Aorta (tissue), 5 donors: Measurements from ENCODE around the gene ANKS1A. TPM values are rescaled to one million over a fixed set of nuclear protein-coding genes. Genes with fewer than 3 reads are reported as not detected.

Source experiments
- ATAC-seq: fragments of 200-7000 bp; cut with Tn5 transposase; one replicate; pipeline ENCODE4 v1.9.1; 2022; ENCODE audit warnings: moderate library complexity; ENCODE audit not compliant: low FRiP score
- DNase-seq, 2 donors: peaks; one replicate each; pipeline ENCODE4 v3.0.0-alpha.2; 2020
- H3K27ac ChIP-seq, 2 donors: one replicate each; pipeline ENCODE4 v1.5.1; 2013; ENCODE audit warnings: low read length in 2 of 2, mild to moderate bottlenecking in 2 of 2, moderate library complexity in 2 of 2, control low read depth in 1 of 2, inconsistent platforms in 1 of 2, low read depth in 1 of 2
- H3K27me3 ChIP-seq, 2 donors: one replicate each; pipeline ENCODE4 v1.6.1; 2013; ENCODE audit warnings: control low read depth in 1 of 2, low read length in 1 of 2, mild to moderate bottlenecking in 1 of 2, moderate library complexity in 1 of 2; ENCODE audit not compliant: insufficient read depth in 2 of 2, control insufficient read depth in 1 of 2
- H3K36me3 ChIP-seq, 2 donors: one replicate each; pipeline ENCODE4 v1.6.1; 2013; ENCODE audit warnings: control low read depth in 1 of 2, low read length in 1 of 2, mild to moderate bottlenecking in 1 of 2; ENCODE audit not compliant: insufficient read depth in 2 of 2, control insufficient read depth in 1 of 2
- H3K4me1 ChIP-seq, 2 donors: one replicate each; pipeline ENCODE4 v1.6.1; 2013; ENCODE audit warnings: low read length in 2 of 2, control low read depth in 1 of 2, mild to moderate bottlenecking in 1 of 2, moderate library complexity in 1 of 2; ENCODE audit not compliant: insufficient read depth in 2 of 2, control insufficient read depth in 1 of 2
- H3K4me3 ChIP-seq, 2 donors: one replicate each; pipeline ENCODE4 v1.5.1; 2013; ENCODE audit warnings: low read length in 2 of 2, control low read depth in 1 of 2, mild to moderate bottlenecking in 1 of 2
- H3K9me3 ChIP-seq: one replicate; pipeline ENCODE4 v1.6.1; 2013; ENCODE audit warnings: mild to moderate bottlenecking, low read length; ENCODE audit not compliant: control insufficient read depth
- WGBS, 2 donors: extraction: QIAGEN DNeasy Blood & Tissue Kit; methylation state at CpG; one replicate each; pipeline ENCODE4 v1.1.7; 2013; 5-methylcytosine and 5-hydroxymethylcytosine counted together
- intact Hi-C, 2 donors: fragments of 100-400 bp; cut with DNase I; formaldehyde crosslinking; loops; one replicate each; pipeline versions ENCODE4 v1.14.2 to v1.15.0; 2022
- polyA plus RNA-seq, 2 donors: library from polyadenylated mRNA; stranded (reverse); fragments of 200-250 nt; gene quantifications; one replicate each; pipeline ENCODE4 v1.2.3, GENCODE V29; 2013
- total RNA-seq, 2 donors: library from RNA; stranded (reverse); fragmentation: NEBNext Ultra II Directional; extraction: Animal tissue kit (Norgen Biotek cat#: 25700); gene quantifications; one replicate each; pipeline ENCODE4 v1.2.1, GENCODE V29; 2021
- donor health status: healthy with polysubstance abuse.
- donor health status: Bipolar disorder and iron deficiency.
- donor health status: DM: no; HTN: no; CAD: no.
- donor health status: DM: no; HTN: no; CAD: no.
- donor health status: DM: yes; HTN: yes; CAD: no.

The ANKS1A gene
- total and polyA plus RNA-seq, 4 donors, result 9.4 to 44.4 (median 29.0) TPM

DNA sequence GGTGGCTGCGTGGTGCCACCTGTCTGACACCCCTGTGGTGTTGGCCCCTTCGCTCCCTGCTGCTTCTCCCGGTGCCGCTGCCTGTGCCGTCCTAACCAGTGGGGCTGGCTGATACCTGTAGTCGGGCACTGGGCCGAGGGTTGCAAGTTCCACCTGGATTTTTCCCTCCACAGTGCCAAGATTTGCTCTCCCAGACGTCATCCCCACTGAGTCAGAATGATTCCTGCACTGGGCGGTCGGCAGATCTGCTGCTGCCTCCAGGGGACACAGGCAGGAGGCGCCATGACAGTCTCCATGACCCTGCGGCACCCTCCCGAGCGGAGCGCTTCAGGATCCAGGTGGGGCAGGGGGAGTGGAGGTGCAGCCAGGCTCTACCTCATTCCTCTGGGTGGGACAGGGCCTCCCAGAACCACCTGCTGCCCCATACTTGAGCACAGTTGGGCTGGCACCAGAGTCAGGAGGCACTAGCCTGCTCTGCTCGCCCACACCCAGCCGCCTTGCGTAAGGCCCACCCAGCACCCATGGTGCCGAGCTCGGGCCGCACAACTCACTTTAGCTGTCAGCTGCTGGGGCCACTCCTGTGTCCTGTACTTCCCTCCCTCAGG is 191.9 kb downstream of the ANKS1A start:
- no peak for ATAC-seq
- WGBS, 2 donors, result 87 to 88% methylated on average over 21 of the region's 21 CpGs
- Histone ChIP-seq H3K4me3 (no peak overlapping the region), H3K27ac (no peak overlapping the region), H3K4me1 (no peaks in the 10 kb centered on the region), H3K36me3 (peaks cover 0 to 8% of the 10 kb centered on the region in 2 donors), H3K9me3 (no peaks in the 10 kb centered on the region), H3K27me3 (no peaks in the 10 kb centered on the region)
- intact Hi-C loops, result no loop called here
- DNase-seq, result peak in 1 of 2 donors; percentile 46

DNA sequence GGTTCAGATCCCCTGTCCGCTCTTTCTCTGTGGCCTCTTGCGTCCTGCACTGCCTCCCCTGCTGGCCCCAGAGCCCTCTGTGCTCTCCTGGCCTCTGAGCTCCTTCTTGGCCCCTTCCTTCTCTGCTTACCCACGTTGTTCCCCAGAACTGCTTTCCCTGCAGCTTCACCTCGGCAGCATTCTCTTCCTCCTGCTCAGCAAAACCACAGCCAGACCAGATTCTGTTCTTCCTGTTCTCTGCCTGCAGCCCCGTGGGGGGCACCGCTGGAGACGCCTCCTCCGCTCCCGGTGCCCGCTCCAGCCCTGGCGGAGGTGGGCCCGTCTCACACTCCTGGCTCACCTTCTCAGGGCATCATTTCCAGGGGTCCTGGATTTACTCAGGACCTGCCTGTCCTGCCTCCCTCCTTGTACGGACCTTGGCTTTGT is 192.4 kb downstream of the ANKS1A start:
- ATAC-seq (no peak), DNase-seq (peak in 1 of 2 donors; percentile 51)
- intact Hi-C loops, result no loop called here
- H3K27ac ChIP-seq, result no peak overlapping the region
- H3K4me3 ChIP-seq, result no peak overlapping the region
- WGBS, 2 donors, result 65 to 67% methylated on average over 13 of the region's 13 CpGs
- H3K27me3 ChIP-seq, result no peaks in the 10 kb centered on the region
- H3K9me3 ChIP-seq, result no peaks in the 10 kb centered on the region
- H3K36me3 ChIP-seq, result peaks cover 0 to 8% of the 10 kb centered on the region in 2 donors
- H3K4me1 ChIP-seq, result no peaks in the 10 kb centered on the region

DNA sequence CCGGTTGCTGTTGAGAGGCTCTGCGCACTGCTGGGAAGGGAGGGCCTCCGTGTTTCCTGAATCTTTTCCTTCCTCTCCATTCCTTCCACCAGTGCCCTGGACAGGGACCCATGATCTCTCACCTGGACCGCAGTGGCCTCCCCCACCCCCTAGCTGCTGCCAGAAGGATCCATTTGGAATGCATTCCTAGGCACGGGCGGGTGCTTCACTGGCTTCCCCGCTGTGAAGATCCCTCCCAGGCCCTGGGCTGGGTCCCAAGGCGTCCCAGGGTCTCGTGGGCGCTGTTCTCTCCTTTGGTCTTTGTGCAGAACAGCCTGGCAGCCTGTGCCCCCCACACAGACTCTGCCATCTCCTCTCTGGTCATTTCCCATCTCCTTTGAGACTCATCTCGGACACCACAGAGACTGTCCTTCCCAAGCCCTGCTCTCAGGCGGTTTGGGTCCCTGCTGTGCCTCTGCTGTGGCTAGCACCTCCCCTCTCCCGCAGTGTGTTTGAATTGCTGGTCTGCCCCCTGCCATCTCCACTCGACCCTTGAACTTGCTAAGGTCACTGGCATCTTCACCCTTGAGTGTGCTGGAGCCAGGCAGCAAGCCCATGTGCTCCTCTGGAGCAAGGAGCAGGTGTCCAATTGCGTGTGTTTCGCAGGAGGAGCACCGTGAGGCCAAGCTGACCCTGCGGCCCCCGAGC is 193.1 kb downstream of the ANKS1A start:
- intact Hi-C loops, result no loop called here
- H3K9me3 ChIP-seq, result no peaks in the 10 kb centered on the region
- no peak overlapping the region for H3K27ac ChIP-seq
- ATAC-seq, result no peak
- no peaks in the 10 kb centered on the region for H3K4me1 ChIP-seq
- no peaks in the 10 kb centered on the region for H3K27me3 ChIP-seq
- WGBS, 2 donors, result 75 to 76% methylated on average over 19 of the region's 19 CpGs
- no peak for DNase-seq
- H3K4me3 ChIP-seq, result no peak overlapping the region
- H3K36me3 ChIP-seq, result peaks cover 0 to 8% of the 10 kb centered on the region in 2 donors

DNA sequence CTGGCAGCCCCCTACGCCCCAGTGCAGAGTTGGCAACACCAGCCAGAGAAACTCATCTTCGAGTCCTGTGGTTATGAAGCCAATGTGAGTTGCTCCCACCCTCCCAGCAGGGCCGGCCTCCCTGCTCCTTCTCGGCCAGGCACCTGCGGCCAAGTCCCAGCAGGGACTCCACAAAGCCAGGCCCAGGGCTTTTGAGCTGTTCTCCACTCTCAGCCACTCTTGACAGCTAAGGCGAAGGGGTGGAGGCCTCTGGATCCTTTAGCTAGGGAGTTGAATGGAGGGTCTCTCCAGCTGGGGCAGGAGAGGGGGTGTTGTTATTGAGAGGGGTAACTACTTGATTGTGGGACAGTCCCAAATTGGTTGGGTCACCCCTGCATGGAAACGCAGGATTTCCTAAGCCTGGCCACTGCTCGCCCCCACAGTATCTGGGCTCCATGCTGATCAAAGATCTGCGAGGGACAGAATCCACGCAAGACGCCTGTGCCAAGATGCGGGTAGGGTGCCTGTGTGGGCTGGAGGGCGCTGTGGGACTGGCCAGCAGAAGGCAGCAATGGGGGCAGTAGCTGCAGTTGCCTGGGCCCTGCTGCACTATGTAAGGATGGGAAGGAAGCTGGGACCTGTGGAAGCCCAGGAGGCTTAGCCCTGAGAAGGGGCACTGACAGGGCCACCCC is 193.8 kb downstream of the ANKS1A start:
- no peak overlapping the region for H3K4me3 ChIP-seq
- H3K9me3 ChIP-seq, result no peaks in the 10 kb centered on the region
- no peaks in the 10 kb centered on the region for H3K27me3 ChIP-seq
- H3K4me1 ChIP-seq, result no peaks in the 10 kb centered on the region
- no peak overlapping the region for H3K27ac ChIP-seq
- peaks cover 0 to 11% of the 10 kb centered on the region in 2 donors for H3K36me3 ChIP-seq
- intact Hi-C loops, result no loop called here
- DNase-seq (no peak), ATAC-seq (no peak)
- 85% methylated on average over 13 of the region's 13 CpGs for WGBS, 2 donors

DNA sequence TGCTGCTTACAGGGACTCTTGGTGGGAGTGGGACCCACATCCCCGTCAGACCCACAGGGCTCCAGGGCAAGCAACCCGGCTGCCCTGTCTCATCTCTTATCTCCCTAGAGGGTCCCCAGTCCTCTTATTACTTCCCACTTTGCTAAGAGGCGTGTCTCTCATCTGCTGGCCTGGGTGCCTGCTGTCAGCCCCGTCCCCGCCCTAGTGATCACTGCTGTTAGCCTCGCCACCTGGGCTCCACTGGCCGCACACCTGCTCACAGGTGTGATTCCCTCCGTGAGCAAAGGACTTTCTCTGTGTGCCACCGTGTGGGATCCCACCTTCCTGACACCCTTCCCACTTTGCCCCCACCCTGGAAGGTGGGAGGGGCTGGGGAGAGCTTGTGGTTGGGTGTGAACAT is 194.5 kb downstream of the ANKS1A start:
- no peak for ATAC-seq
- 87% methylated on average over 9 of the region's 9 CpGs for WGBS, 2 donors
- H3K36me3 ChIP-seq, result peaks cover 0 to 9% of the 10 kb centered on the region in 2 donors
- no peaks in the 10 kb centered on the region for H3K27me3 ChIP-seq
- no peak for DNase-seq
- no peaks in the 10 kb centered on the region for H3K9me3 ChIP-seq
- H3K4me3 ChIP-seq, result no peak overlapping the region
- intact Hi-C loops, result no loop called here
- no peaks in the 10 kb centered on the region for H3K4me1 ChIP-seq
- H3K27ac ChIP-seq, result no peak overlapping the region

DNA sequence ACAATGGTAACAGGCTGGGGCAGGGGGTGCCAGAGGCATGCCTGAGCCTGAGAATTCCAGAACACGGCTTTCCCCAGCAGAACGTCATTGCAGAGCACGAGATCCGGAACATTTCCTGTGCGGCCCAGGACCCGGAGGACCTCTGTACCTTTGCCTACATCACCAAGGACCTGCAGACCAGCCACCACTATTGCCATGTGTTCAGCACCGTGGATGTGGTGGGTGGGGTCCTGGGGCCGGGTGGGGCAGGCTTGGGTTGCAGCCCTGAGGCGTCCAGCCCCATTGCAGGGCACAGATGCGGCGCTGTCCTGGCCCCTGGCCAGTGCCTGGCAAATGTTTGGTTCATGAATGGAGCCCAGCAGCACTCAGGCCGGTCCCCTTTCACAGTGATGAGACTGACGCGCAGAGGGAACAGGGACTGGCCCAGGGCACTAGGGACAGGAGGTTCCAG is 195.0 kb downstream of the ANKS1A start:
- Histone ChIP-seq H3K27me3 (no peaks in the 10 kb centered on the region), H3K9me3 (no peaks in the 10 kb centered on the region), H3K4me1 (peaks cover 0 to 3% of the 10 kb centered on the region in 2 donors), H3K4me3 (no peak overlapping the region), H3K36me3 (peaks cover 0 to 7% of the 10 kb centered on the region in 2 donors), H3K27ac (no peak overlapping the region)
- intact Hi-C loops, result no loop called here
- DNase-seq (peak in 1 of 2 donors; percentile 47), ATAC-seq (no peak)
- WGBS, 2 donors, result 57 to 60% methylated on average over 14 of the region's 14 CpGs

DNA sequence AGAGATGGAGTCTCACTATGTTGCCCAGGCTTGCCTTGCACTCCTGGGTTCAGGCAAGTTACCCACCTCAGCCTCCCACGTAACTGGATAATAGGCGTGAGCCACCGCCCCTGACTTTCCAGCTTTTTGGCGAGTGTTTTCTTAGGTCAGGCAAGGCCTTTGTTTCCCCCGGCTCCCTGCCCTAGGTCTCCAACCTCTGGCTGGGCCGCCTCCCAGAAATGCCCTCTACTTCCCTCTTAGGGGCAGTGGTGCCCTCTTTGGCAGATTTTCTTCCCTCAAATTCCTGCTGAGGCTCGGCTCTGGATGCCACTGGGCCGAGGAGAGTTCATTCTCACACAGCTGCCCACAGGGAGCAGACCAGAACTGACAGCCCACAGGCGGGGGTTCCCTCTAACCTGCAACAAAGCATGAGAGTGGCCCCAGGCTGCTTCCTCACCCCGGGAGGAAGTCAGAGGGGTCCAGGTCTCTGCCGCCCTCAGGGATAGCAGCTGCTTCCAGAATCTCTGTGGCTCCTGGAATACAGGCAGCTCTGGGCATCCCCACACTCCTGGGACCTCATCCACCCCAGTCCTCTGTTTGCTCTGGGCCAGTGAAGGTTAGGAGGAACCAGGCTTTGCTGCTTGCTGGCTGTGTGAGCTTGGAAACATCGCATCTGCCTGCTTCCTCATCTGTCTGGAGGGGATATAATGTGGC is 195.6 kb downstream of the ANKS1A start:
- H3K27me3 ChIP-seq, result no peaks in the 10 kb centered on the region
- no peak overlapping the region for H3K27ac ChIP-seq
- H3K4me1 ChIP-seq, result peaks cover 0 to 3% of the 10 kb centered on the region in 2 donors
- intact Hi-C loops, result no loop called here
- no peaks in the 10 kb centered on the region for H3K9me3 ChIP-seq
- H3K4me3 ChIP-seq, result no peak overlapping the region
- peaks cover 0 to 7% of the 10 kb centered on the region in 2 donors for H3K36me3 ChIP-seq
- DNase-seq (no peak), ATAC-seq (no peak)
- WGBS, 2 donors, result 80 to 83% methylated on average over 12 of the region's 12 CpGs

DNA sequence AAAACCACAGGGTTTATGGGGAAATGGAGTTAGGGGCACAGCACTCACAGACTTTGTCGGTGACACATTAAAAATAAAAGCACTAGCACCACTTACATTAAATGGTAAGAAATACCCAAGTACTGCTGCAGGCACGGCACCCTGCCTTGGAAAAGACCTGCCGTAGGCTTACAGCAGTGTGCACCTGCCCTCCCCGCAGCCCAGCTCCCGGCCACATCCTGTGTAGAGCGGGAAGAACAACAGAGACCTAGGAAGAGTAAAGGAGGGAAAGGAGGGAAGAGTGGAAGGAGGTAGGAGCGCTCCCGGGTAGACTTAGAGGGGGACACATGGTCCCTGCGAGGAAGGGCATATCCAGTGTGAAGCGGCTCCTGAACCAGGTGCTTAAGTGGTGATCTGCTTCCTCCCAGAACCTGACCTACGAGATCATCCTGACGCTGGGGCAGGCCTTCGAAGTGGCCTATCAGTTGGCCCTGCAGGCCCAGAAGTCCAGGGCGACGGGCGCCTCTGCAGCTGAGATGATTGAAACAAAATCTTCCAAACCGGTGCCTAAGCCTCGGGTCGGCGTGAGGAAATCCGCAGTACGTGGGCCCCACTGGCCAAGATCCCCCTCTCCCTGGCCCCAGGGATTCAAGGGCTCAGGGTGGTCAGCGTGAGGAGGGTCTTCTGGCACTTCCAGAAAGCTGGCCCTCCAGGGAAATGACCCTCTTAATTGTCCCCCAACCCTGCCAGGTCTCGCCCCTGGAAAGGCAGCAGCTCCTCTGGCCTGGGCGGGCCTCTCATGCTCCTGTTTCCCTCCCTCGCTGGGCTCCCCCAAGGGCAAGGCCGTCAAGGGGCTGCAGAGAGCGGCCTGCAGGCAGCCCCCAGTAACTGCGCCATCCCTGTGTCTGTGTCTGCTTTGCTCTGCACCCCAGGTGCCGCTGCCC is 196.6 kb downstream of the ANKS1A start:
- no peak for DNase-seq
- WGBS, 2 donors, result 91 to 92% methylated on average over 30 of the region's 30 CpGs
- ATAC-seq, result no peak
- Histone ChIP-seq H3K9me3 (no peaks in the 10 kb centered on the region), H3K4me3 (no peak overlapping the region), H3K27me3 (no peaks in the 10 kb centered on the region), H3K27ac (no peak overlapping the region), H3K4me1 (peaks cover 0 to 3% of the 10 kb centered on the region in 2 donors), H3K36me3 (peaks cover 0 to 7% of the 10 kb centered on the region in 2 donors)
- intact Hi-C loops, result no loop called here
